Progenitor cell of endocrine pancreas (in vitro differentiated cells): Measurements from ENCODE around the gene TIMM44. TPM values are rescaled to one million over a fixed set of nuclear protein-coding genes. Genes with fewer than 3 reads are reported as not detected.

Source experiments
- DNase-seq: peaks from one replicate; pipeline ENCODE4 v3.0.0; 2021; ENCODE audit warnings: low spot score; ENCODE audit not compliant: unreplicated experiment
- H3K27ac Mint-ChIP-seq: 2 replicates; pipeline ENCODE4 v1.8.0; 2021; ENCODE audit warnings: mild to moderate bottlenecking, moderate library complexity, mixed read lengths
- H3K27me3 Mint-ChIP-seq: 2 replicates; pipeline ENCODE4 v1.8.0; 2021; ENCODE audit warnings: mixed read lengths
- H3K36me3 Mint-ChIP-seq: 2 replicates; pipeline ENCODE4 v1.8.0; 2022; ENCODE audit warnings: mixed read lengths; ENCODE audit not compliant: insufficient read depth
- H3K4me1 Mint-ChIP-seq: 2 replicates; pipeline ENCODE4 v1.8.0; 2021; ENCODE audit warnings: low read depth, mixed read lengths
- H3K4me3 Mint-ChIP-seq: 2 replicates; pipeline ENCODE4 v1.8.0; 2021; ENCODE audit warnings: low read depth, mild to moderate bottlenecking, moderate library complexity, mixed read lengths
- H3K9me3 Mint-ChIP-seq: 2 replicates; pipeline ENCODE4 v1.8.0; 2021; ENCODE audit warnings: low read depth, mixed read lengths
- total RNA-seq: library from RNA; stranded (reverse); gene quantifications from 2 replicates; pipeline ENCODE4 v1.2.1, GENCODE V29; 2021
- TF ChIP-seq, protein P1 (sequence below): fragments of 200-600 bp; sonication (generic); IDR thresholded peaks from one replicate; pipeline ENCODE4 v1.5.0; 2021; ENCODE audit warnings: antibody characterized with exemption, mild to moderate bottlenecking; ENCODE audit not compliant: unreplicated experiment

Gene TIMM44
- total RNA-seq, 1 donor from 2014 or later: 75.2 TPM

DNA sequence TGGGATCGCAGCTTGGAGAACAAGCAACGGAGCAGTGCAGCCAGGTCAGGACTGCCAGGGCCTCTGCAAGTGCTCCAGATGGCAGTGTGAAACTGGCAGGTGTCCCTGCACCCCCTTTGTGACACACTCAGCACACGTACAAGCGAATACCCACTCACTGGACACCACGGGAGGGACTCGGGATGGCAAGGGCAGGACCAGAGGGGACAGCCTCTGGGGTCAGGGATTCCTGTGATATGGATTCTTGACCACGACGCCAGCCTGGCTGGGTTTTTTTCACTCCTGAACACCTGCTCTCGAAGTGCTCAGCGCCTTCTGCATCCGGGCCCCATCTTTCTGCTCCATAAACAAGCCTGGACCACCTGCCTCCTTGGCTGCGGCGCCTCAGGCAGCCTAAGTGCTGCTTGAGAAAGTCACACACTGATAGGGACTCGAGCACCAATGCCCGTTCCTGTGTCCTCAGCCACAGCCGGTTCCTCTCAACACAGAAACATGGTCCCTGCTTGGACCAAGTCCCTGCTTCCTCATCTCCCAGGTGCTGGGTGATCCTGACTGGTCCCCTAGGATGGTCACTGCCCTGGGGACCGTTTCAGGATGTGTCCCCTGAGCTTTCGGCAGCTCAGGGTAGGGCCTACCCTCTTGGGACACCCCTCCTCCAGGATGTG is 40.0 kb upstream of the TIMM44 start:
- H3K4me1 Mint-ChIP-seq: no peaks in the 10 kb centered on the region
- no peaks in the 10 kb centered on the region for H3K27me3 Mint-ChIP-seq
- H3K9me3 Mint-ChIP-seq: no peaks in the 10 kb centered on the region
- TF ChIP-seq, protein P1, sequence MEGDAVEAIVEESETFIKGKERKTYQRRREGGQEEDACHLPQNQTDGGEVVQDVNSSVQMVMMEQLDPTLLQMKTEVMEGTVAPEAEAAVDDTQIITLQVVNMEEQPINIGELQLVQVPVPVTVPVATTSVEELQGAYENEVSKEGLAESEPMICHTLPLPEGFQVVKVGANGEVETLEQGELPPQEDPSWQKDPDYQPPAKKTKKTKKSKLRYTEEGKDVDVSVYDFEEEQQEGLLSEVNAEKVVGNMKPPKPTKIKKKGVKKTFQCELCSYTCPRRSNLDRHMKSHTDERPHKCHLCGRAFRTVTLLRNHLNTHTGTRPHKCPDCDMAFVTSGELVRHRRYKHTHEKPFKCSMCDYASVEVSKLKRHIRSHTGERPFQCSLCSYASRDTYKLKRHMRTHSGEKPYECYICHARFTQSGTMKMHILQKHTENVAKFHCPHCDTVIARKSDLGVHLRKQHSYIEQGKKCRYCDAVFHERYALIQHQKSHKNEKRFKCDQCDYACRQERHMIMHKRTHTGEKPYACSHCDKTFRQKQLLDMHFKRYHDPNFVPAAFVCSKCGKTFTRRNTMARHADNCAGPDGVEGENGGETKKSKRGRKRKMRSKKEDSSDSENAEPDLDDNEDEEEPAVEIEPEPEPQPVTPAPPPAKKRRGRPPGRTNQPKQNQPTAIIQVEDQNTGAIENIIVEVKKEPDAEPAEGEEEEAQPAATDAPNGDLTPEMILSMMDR: no peak
- DNase-seq: no peak
- peak overlapping the region; percentile 64 for H3K27ac Mint-ChIP-seq
- H3K36me3 Mint-ChIP-seq: peaks cover 22% of the 10 kb centered on the region
- H3K4me3 Mint-ChIP-seq: no peak overlapping the region

GRCh38 chr19:7982651-7983099 is 39.2 kb upstream of the TIMM44 start:
- Mint-ChIP-seq H3K9me3 (no peaks in the 10 kb centered on the region), H3K4me3 (no peak overlapping the region), H3K4me1 (no peaks in the 10 kb centered on the region), H3K27me3 (no peaks in the 10 kb centered on the region), H3K27ac (peak overlapping the region; percentile 64), H3K36me3 (peaks cover 18% of the 10 kb centered on the region)
- TF ChIP-seq, protein P1: no peak
- no peak for DNase-seq

GRCh38 chr19:7982103-7982502 is 38.6 kb upstream of the TIMM44 start:
- TF ChIP-seq, protein P1: no peak
- Mint-ChIP-seq H3K27ac (no peak overlapping the region), H3K4me3 (no peak overlapping the region)

GRCh38 chr19:7981661-7982060 is 38.2 kb upstream of the TIMM44 start:
- H3K36me3 Mint-ChIP-seq: peaks cover 19% of the 10 kb centered on the region
- H3K9me3 Mint-ChIP-seq: no peaks in the 10 kb centered on the region
- TF ChIP-seq, protein P1: no peak
- no peak for DNase-seq
- H3K27me3 Mint-ChIP-seq: no peaks in the 10 kb centered on the region
- no peaks in the 10 kb centered on the region for H3K4me1 Mint-ChIP-seq
- H3K4me3 Mint-ChIP-seq: no peak overlapping the region
- H3K27ac Mint-ChIP-seq: no peak overlapping the region

More at GRCh38 chr19:7982103-7982502, 38.6 kb upstream of the TIMM44 start:
- no peak for DNase-seq
- Mint-ChIP-seq H3K36me3 (peaks cover 18% of the 10 kb centered on the region), H3K9me3 (no peaks in the 10 kb centered on the region), H3K4me1 (no peaks in the 10 kb centered on the region), H3K27me3 (no peaks in the 10 kb centered on the region)

- TF ChIP-seq, protein P1: no peak
- DNase-seq: no peak
- no peak overlapping the region for H3K27ac Mint-ChIP-seq
- no peaks in the 10 kb centered on the region for H3K9me3 Mint-ChIP-seq
- H3K4me1 Mint-ChIP-seq: no peaks in the 10 kb centered on the region
- H3K36me3 Mint-ChIP-seq: peaks cover 19% of the 10 kb centered on the region
- no peak overlapping the region for H3K4me3 Mint-ChIP-seq
- no peaks in the 10 kb centered on the region for H3K27me3 Mint-ChIP-seq
Observed at GRCh38 chr19:7981199-7981598, 37.7 kb upstream of the TIMM44 start.
